Measurements from ENCODE around the gene MAP4.

Gene MAP4

DNA sequence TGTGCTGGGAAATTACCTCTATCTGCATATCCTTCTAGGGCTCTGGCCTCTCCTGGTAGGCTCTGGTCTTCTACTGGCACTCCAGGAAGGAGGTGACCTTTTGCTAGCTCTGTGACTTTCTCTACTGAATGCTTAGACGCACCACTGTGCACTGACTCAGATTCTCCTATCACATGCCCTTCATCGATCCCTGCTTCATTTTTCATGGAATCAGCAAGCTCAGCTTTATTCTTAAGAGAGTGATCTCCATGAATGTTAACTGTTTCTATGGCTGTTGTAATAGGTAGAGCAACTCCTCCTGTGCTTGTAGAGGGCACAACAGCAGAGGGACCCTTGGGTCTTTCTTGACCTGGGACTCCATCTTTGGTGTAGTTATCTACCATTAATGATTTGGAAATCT lies 106.6 kb downstream of the MAP4 start:
- in situ Hi-C loops (cut with MboI; ENCODE audit: low pct_unique_long_range_greater_than_20kb, low sequenced_read_pairs, unreplicated experiment): no loop called here

GRCh38 chr3:47908744-47909143 lies 107.5 kb downstream of the MAP4 start:
- no peak for DNase-seq (ENCODE audit: low spot score)
- TF ChIP-seq CTCF (IDR thresholded peaks at IDR 0.05; ENCODE audit: extremely low read depth, insufficient read depth, missing control alignments): no peak
- in situ Hi-C loops (cut with MboI; ENCODE audit: low pct_unique_long_range_greater_than_20kb, low sequenced_read_pairs, unreplicated experiment): no loop called here

More for the DNA sequence above, 106.6 kb downstream of the MAP4 start:
- no peak for TF ChIP-seq CTCF (IDR thresholded peaks at IDR 0.05; ENCODE audit: extremely low read depth, insufficient read depth, missing control alignments)
- DNase-seq (ENCODE audit: low spot score): no peak

- TF ChIP-seq CTCF (IDR thresholded peaks at IDR 0.05; ENCODE audit: extremely low read depth, insufficient read depth, missing control alignments): no peak
- DNase-seq (ENCODE audit: low spot score): no peak
- in situ Hi-C loops (cut with MboI; ENCODE audit: low pct_unique_long_range_greater_than_20kb, low sequenced_read_pairs, unreplicated experiment): no loop called here
Observed at GRCh38 chr3:47907784-47908183, 108.4 kb downstream of the MAP4 start.

- DNase-seq (ENCODE audit: low spot score): no peak
- in situ Hi-C loops (cut with MboI; ENCODE audit: low pct_unique_long_range_greater_than_20kb, low sequenced_read_pairs, unreplicated experiment): no loop called here
- TF ChIP-seq CTCF (IDR thresholded peaks at IDR 0.05; ENCODE audit: extremely low read depth, insufficient read depth, missing control alignments): no peak
Observed at GRCh38 chr3:47902746-47903145, 113.5 kb downstream of the MAP4 start.

GRCh38 chr3:47901280-47901833 lies 114.9 kb downstream of the MAP4 start:
- in situ Hi-C loops (cut with MboI; ENCODE audit: low pct_unique_long_range_greater_than_20kb, low sequenced_read_pairs, unreplicated experiment): no loop called here
- no peak for DNase-seq (ENCODE audit: low spot score)
- no peak for TF ChIP-seq CTCF (IDR thresholded peaks at IDR 0.05; ENCODE audit: extremely low read depth, insufficient read depth, missing control alignments)

- in situ Hi-C loops (cut with MboI; ENCODE audit: low pct_unique_long_range_greater_than_20kb, low sequenced_read_pairs, unreplicated experiment): no loop called here
- TF ChIP-seq CTCF (IDR thresholded peaks at IDR 0.05; ENCODE audit: extremely low read depth, insufficient read depth, missing control alignments): no peak
Observed at GRCh38 chr3:47899495-47900108, 116.6 kb downstream of the MAP4 start.

More at GRCh38 chr3:47899495-47900108, 116.6 kb downstream of the MAP4 start:
- no peak for DNase-seq (ENCODE audit: low spot score)
